Gastroesophageal sphincter (tissue), 4 donors: ENCODE results near the gene GPATCH4. TPM values are rescaled to one million over a fixed set of nuclear protein-coding genes. Genes with fewer than 3 reads are reported as not detected.

Experiments used
- ATAC-seq: fragments of 150-250 bp; one replicate; pipeline ENCODE4 v1.9.1; 2016; ENCODE audit warnings: mild to moderate bottlenecking, moderate library complexity
- H3K27ac ChIP-seq, 4 donors: fragments of 200-600 bp; sonication (generic) in 3 of 4; 1 replicate in 3 of 4; 2 replicates in 1 of 4; pipeline ENCODE4 v1.5.1; 2016 to 2019
- H3K27me3 ChIP-seq: fragments of 200-600 bp; sonication (generic); one replicate; pipeline ENCODE4 v1.5.1; 2019
- H3K36me3 ChIP-seq, 2 donors: fragments of 200-600 bp; sonication (generic); one replicate each; pipeline ENCODE4 v1.5.1; 2019; ENCODE audit warnings: control low read depth in 1 of 2
- H3K4me1 ChIP-seq, 3 donors: fragments of 200-600 bp; sonication (generic); 1 replicate in 2 of 3; 2 replicates in 1 of 3; pipeline ENCODE4 v1.5.1; 2016 to 2019; ENCODE audit warnings: control low read depth in 2 of 3
- H3K4me3 ChIP-seq, 2 donors: fragments of 200-600 bp; sonication (generic); one replicate each; pipeline ENCODE4 v1.5.1; 2019; ENCODE audit warnings: mild to moderate bottlenecking in 1 of 2, moderate library complexity in 1 of 2
- H3K9me3 ChIP-seq, 3 donors: fragments of 200-600 bp; sonication (generic); one replicate each; pipeline ENCODE4 v1.5.1; 2017 to 2019; ENCODE audit warnings: control low read depth in 2 of 3
- CTCF ChIP-seq, 4 experiments: fragments of 200-600 bp in 2 of 4; fragments of 450-650 bp in 2 of 4; sonication (generic) in 1 of 4; IDR thresholded peaks; one replicate each; pipeline ENCODE4 v1.5.1; 2017 to 2019; ENCODE audit warnings: antibody characterized with exemption in 4 of 4, mild to moderate bottlenecking in 2 of 4, moderate library complexity in 2 of 4
- EP300 ChIP-seq: sonication (generic); formaldehyde crosslinking; IDR thresholded peaks from one replicate; pipeline ENCODE4 v1.6.1; 2017; ENCODE audit warnings: antibody characterized with exemption, mild to moderate bottlenecking
- POLR2A ChIP-seq, 2 donors: fragments of 450-650 bp; IDR thresholded peaks; one replicate each; pipeline ENCODE4 v1.6.1; 2017; ENCODE audit warnings: antibody characterized with exemption in 2 of 2, mild to moderate bottlenecking in 2 of 2, moderate library complexity in 1 of 2
- POLR2AphosphoS5 ChIP-seq: sonication (generic); formaldehyde crosslinking; IDR thresholded peaks from one replicate; pipeline ENCODE4 v1.6.1; 2017; ENCODE audit warnings: antibody characterized with exemption
- WGBS, 2 donors: methylation state at CpG; one replicate each; pipeline ENCODE4 v1.1.5; 2018; ENCODE audit warnings: low coverage in 1 of 2; 5-methylcytosine and 5-hydroxymethylcytosine counted together
- total RNA-seq, 4 donors: library from RNA; depleted of rRNA; stranded (reverse); fragments of >200 nt; gene quantifications; one replicate each; pipeline ENCODE4 v1.1.0, GENCODE V29; 2016

GPATCH4 gene
- total RNA-seq, 4 donors from 2014 or later: 18.4 to 37.2 (median 24.0) TPM

DNA sequence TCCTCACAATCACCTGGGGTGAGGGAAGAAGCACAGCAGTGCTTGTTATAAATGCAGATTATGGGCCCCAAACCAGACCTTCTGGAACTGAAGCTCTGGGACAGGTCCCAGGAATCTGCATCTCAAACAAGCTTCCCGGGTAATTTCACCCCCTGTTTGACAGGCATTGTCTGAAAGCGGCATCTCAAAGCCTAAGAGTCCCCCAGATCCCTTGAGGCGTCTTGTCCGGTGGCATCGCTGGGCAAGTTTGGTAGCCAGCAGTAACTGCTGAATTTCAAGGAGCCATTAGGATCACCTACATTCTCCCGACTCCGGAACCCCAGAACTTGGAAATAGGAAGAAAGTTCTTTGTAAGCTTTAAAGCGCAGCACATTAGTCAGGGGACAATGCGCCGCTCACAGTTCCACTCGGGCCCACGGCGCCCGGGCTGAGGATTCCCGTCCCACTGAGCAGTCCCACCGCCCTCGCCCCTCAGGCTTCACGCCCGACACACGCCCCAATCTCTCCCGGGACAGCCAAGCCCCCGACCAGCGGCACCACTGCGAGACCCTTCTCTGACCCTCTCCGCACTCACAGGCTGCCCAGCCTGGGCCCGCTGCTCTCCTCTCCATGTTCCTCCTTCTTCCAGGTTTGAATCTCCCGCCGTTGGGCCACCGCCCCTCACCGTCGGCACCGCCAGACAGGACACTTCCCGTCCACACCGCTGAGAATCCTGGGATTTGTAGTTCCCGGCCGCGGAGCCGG is 29.2 kb downstream of the GPATCH4 start, which contains the start of gene IQGAP3:
Gene IQGAP3 (minus strand): TSS at position 647 of the 744 bp plus-strand sequence. CDS start 36 bp downstream, at position 611.
- ATAC-seq: peak; percentile 93
- Histone ChIP-seq H3K4me3 (peak within 1 kb of the TSS in 1 of 2 donors; percentile 44), H3K4me1 (peaks cover 0 to 20% (median 6%) of the 10 kb centered on the region in 3 donors), H3K27ac (no peak within 1 kb of the TSS), H3K9me3 (no peaks in the 10 kb centered on the region), H3K36me3 (no peaks in the 10 kb centered on the region), H3K27me3 (peaks cover 12% of the 10 kb centered on the region)
- WGBS, 2 donors: 0% methylated on average over 13 of the region's 38 CpGs; no CpG with 5 or more reads in 1 of the 2 donors
- TF ChIP-seq POLR2A (IDR thresholded peaks at IDR 0.05) (no peak), EP300 (no peak), CTCF (IDR thresholded peaks at IDR 0.05) (no peak), POLR2AphosphoS5 (peak; percentile 62)

GRCh38 chr1:156571261-156571852 is 29.9 kb downstream of the GPATCH4 start:
- 5 to 6% methylated on average over 3 to 4 of the region's 4 CpGs for WGBS, 2 donors
- TF ChIP-seq POLR2AphosphoS5: no peak
- no peak for TF ChIP-seq POLR2A (IDR thresholded peaks at IDR 0.05)
- no peak for TF ChIP-seq EP300
- TF ChIP-seq CTCF (IDR thresholded peaks at IDR 0.05): no peak
- Histone ChIP-seq H3K4me3 (no peak overlapping the region), H3K36me3 (no peaks in the 10 kb centered on the region), H3K27me3 (peaks cover 12% of the 10 kb centered on the region), H3K9me3 (no peaks in the 10 kb centered on the region), H3K27ac (no peak overlapping the region), H3K4me1 (peaks cover 0 to 20% (median 6%) of the 10 kb centered on the region in 3 donors)
- ATAC-seq: no peak

- H3K27ac ChIP-seq: no peak overlapping the region
- ATAC-seq: no peak
- H3K27me3 ChIP-seq: peaks cover 4% of the 10 kb centered on the region
- H3K4me3 ChIP-seq: no peak overlapping the region
- H3K4me1 ChIP-seq: peaks cover 0 to 5% (median 0%) of the 10 kb centered on the region in 3 donors
- WGBS, 2 donors: 76 to 100% methylated on average over 3 to 4 of the region's 4 CpGs
- no peaks in the 10 kb centered on the region for H3K9me3 ChIP-seq
- no peak for TF ChIP-seq CTCF (IDR thresholded peaks at IDR 0.05)
- TF ChIP-seq POLR2AphosphoS5: no peak
- no peaks in the 10 kb centered on the region for H3K36me3 ChIP-seq
Measured at GRCh38 chr1:156566436-156566835, 34.8 kb downstream of the GPATCH4 start.

- H3K27ac ChIP-seq: no peak overlapping the region
- no peaks in the 10 kb centered on the region for H3K36me3 ChIP-seq
- H3K4me3 ChIP-seq: no peak overlapping the region
- no peak for ATAC-seq
- peaks cover 0 to 5% (median 0%) of the 10 kb centered on the region in 3 donors for H3K4me1 ChIP-seq
- no peaks in the 10 kb centered on the region for H3K27me3 ChIP-seq
- no peak for TF ChIP-seq CTCF (IDR thresholded peaks at IDR 0.05)
- no peak for TF ChIP-seq POLR2AphosphoS5
- TF ChIP-seq POLR2A (IDR thresholded peaks at IDR 0.05): no peak
- no peak for TF ChIP-seq EP300
- H3K9me3 ChIP-seq: no peaks in the 10 kb centered on the region
- 79% methylated on average over 2 of the region's 2 CpGs; no CpG with 5 or more reads in 1 of the 2 donors for WGBS, 2 donors
Measured at GRCh38 chr1:156565519-156565918, 35.8 kb downstream of the GPATCH4 start.
